ENCODE results near the gene OPA1.

The OPA1 gene

DNA sequence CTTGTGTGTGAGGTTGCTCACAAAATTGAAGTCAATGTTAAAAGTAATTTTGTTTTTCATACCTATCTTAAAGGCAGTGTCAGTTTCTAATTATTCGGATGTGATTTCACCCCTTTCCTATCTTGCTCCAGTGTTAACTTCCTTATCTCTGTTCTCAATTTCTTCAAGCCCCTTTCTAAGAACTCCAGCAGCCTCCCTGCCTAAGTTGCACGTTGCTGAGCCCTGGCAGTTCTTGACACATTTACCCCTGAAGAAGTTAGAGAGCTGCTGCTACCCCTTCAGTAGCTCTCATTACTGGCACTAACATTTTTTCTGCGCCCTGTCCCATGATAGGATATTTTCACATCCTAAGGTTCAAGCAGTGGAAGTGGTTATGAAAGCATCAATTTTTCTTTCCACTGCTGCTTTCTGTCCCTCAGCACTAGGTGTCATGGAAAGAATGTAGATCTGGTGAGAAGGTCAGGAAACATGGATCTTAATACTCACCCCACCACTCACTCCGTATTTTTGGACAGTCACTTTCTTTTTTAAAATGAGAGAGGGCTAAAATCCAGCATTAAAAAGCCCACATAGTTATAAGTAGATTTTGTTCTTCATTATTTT is 62.9 kb downstream of the OPA1 start:
- DNase-seq (ENCODE audit: low spot score): no peak

DNA sequence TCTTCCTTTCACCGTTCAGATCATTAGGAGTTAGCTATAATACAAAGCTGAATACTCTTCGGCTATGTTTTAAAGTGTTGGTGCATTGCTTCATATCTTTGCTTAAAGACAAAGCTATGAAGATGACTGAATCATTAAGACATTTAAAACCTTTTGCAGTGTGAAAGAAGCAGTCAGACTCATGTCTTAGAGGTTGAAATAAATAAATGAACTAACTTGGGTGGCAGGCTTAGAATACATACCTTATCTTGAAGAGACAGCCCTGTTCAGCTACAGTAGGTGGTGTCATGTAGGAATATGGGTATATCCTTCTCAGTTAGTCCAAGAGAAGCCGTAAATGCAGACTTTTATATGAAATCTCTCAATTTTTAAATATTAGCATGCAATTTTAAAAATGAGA is 63.4 kb downstream of the OPA1 start:
- no peak for DNase-seq (ENCODE audit: low spot score)

DNA sequence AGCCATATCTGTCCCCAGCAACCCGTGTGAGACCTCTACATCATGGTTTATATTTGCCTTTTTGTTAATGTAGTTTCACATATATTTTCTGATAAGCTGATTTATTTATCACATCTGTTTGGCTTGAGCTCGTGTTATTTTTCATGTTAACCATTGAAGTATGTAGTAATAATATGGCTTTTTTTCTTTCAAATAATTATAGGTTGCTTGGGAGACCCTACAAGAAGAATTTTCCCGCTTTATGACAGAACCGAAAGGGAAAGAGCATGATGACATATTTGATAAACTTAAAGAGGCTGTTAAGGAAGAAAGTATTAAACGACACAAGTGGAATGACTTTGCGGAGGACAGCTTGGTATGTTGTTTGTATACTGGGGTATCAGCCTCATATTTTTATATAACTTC is 63.9 kb downstream of the OPA1 start:
- no peak for DNase-seq (ENCODE audit: low spot score)

DNA sequence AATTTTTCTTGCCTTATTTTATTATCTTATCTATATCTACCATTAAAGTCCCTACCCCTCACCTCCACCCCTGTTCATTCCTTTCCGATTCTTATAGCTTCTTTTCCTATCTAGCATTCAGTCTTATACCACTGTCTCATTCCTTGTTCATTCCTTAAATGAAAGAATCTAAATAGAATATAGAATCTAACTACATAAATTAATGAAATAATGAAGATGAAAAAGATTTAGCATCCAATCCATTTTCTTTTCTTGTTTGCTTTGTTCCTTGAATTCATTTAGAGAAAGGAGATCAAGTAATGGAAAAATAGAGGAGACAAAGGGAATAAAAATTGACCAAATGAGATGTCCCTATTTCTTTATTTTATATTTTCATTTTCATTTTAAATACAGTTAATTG is 67.2 kb downstream of the OPA1 start:
- no peak for DNase-seq (ENCODE audit: low spot score)

DNA sequence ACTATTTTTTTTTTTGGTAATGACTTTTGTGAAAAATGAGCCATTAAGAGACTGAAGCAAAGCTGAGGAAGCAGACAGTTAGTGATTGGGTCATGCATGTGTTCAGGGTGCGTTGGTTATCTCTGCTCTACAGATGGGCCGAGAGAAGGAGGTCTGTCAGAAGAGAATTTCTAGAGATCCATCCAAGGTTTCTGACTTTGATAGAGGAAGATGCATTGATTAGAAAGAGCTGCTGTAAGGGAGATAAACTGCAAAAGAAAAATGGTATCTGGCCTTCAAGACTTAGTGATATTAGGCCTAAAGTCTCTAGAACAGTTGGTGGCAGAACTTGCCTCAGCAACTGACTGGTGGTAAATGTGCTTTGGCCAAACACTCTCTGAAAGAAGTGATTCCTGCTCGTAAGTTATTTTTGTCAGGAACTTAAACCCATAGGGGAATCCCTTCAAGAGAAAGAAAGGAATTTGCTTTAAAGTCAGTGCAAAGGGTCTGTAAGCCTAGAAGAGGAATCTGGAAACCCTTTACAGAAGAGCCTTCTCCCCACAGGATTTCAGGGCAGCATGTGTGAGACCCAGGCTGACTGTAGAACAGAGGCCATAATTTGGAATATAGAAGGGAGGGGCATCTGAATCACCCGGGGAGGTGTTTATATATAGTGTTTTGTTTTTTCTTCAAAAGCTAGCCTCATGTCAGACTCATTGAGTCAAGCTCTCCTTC is 67.8 kb downstream of the OPA1 start:
- DNase-seq (ENCODE audit: low spot score): no peak

DNA sequence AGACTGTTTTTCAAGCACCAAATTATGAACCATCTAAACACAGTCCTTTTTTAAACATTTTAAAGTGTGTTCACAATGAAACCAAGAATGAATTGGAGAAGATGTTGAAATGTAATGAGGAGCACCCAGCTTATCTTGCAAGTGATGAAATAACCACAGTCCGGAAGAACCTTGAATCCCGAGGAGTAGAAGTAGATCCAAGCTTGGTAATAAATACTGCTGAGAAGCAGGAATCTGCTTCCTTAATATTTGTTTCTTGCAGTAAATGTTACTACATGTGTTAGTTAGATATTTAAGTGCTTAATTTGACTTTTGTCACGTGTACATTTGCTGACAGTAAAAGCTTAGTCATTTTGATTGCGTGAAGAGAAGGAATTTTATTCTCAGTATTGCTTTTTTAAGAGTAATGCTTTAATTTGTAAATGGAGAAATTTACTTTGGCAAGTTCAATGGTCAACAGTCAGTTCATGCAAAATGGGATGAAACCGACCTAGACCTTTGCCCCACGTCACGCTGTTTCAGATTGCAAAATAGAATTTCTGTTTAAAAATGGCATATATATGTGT is 69.8 kb downstream of the OPA1 start:
- no peak for DNase-seq (ENCODE audit: low spot score)

DNA sequence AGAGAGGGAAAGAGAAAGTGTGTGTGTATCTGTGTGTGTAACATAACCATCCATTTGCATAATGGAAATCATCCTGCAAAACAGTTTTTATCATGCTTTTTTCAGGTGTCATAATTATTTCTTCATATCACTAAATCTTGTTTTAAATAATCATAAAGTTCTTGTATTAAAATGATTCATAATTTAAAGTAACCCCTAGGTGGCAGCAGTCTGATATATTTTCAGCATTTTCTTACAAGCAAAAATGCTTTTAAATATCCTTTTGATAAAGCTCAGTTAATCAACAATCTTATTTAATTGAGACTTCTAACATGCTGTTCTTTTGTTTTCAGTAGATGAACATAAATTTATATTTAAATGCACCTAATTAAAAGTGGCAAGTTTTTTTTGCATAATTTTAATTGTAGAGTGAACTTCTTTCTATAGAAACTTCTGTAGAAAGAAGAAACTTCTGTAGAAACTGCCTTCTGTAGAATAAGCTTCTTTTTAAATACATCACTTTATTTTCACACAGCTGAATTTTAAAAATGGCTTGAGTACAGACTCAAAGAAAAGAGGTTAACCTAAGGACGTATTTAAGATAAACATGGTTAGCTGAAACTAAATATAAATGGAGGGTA is 72.5 kb downstream of the OPA1 start:
- DNase-seq (ENCODE audit: low spot score): no peak

DNA sequence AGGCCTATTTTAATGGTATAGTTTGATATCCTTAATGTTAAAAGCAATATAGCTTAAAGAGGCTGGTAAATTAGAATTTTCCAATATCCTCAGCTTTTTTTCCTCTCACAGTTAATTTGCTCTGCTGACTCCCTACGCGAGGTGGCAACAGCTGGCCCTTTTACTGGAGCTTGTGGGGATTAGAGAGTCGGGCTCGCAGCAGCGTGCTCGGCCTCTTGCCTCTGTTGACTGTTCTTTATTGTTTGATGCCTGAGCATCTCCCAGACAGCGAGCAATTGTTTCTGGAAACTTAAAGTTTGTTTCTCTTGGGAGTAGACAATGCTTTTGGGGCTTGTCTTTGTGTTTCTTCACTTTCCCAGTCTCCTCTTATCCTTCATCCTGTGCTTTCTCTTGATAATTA is 80.8 kb downstream of the OPA1 start:
- peak; percentile 81 for DNase-seq (ENCODE audit: low spot score)

DNA sequence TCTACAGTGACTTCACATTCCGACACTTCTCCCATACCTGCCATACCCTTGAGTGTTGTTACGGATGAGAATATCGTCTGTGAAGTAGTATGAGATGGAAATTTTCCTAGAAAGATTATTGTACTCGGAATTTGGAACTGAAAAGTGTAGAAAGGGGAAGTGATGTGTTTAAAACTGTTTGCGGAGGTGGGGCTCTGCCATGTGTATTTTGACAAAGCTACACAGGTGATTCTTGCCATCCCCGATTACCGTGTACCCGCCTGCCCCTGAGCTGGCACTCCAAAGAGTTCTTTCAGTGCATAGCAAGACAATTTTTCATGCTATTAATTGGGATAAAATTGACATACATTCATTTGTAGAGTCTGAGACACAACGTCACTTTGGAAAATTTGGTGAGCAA is 81.7 kb downstream of the OPA1 start:
- no peak for DNase-seq (ENCODE audit: low spot score)

DNA sequence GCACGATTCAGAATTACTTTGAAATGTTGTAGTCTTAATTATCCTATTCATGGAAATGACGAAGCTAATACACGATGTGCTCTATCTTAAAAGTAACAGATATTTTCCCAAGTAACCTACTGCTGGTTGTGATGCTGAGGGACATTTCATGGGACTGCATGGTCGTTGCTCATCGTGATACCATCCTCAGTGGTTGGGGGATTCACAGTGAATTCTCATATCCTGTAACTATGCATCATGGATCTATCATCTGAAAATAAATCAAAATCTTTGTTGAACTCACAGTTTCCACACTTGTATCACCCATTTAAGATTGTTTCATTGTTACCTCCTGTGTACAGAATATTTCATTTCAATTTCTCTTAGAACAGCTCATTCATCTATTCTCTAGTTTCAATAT is 84.7 kb downstream of the OPA1 start:
- DNase-seq (ENCODE audit: low spot score): no peak

DNA sequence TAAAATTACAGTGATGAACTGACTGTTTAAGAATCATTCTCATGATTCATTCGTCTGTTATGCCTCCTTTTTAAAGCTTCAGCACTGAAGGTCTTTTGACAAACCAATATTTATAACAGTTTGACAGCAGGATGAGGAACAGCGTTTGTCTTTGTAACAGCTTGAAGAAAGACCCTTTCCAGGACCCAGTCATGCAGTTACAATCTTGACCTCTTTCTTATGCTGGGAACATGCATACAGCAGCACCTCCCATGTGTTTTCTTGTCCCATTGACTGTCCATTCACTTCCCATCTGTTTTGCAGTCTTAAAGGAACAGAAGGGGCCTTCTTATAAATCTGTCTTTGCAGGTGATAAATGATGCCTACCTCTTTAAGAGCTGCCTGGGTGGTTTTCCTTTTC is 87.2 kb downstream of the OPA1 start:
- no peak for DNase-seq (ENCODE audit: low spot score)

DNA sequence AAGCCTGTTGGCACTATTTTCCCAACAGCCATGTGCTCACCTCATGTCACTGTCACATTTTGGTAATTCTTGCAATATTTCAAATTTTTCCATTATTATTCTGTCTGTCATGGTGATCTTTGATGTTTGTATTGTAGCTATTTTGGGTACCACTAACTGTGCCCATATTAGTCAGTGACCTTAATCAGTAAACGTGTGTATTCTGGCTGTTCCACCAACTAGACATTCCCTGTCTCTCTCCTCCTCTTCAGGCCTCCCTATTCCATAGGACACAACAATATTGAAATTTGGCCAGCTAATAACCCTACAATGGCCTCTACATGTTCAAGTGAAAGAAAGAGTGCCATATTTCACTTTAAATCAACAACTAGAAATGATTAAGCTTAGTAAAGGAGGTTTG is 88.6 kb downstream of the OPA1 start:
- DNase-seq (ENCODE audit: low spot score): no peak

DNA sequence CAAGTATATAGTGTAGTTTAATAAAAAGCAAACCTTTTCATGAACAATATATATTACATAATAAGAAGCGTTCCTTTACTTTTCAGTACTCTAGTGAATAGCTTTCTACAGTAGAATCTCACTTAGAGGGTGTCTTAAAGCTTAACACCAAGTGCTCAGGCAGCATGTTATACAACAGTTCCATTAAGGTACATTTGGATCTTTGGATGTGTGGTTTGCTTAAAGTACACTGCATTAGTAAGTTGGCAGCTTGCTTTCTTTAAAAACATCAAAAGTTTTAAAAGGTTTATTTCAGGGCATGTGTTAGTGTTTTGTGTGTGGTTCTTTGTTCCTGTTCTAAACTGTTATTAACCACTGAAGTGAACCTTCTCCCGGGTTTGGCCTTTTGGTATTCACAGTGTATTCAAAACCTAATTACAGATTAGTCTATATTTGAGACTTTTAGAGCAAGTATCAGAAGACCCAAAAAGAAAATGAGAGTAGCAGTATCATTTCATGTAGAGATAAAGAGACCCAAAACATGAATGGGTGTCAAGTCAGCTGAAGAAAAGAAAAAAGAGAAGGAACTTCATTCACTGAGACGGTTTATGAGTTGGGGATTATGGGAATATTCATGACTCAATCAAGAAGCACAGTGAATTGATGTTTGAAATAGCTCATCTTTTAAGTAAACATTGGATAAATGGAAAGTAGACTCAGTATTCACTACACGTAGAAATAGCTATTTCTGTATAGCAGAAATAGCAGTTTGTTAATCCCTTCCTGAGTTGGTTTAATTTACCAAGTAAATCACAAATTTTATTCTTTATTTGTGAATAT is 93.9 kb downstream of the OPA1 start:
- DNase-seq (ENCODE audit: low spot score): no peak

DNA sequence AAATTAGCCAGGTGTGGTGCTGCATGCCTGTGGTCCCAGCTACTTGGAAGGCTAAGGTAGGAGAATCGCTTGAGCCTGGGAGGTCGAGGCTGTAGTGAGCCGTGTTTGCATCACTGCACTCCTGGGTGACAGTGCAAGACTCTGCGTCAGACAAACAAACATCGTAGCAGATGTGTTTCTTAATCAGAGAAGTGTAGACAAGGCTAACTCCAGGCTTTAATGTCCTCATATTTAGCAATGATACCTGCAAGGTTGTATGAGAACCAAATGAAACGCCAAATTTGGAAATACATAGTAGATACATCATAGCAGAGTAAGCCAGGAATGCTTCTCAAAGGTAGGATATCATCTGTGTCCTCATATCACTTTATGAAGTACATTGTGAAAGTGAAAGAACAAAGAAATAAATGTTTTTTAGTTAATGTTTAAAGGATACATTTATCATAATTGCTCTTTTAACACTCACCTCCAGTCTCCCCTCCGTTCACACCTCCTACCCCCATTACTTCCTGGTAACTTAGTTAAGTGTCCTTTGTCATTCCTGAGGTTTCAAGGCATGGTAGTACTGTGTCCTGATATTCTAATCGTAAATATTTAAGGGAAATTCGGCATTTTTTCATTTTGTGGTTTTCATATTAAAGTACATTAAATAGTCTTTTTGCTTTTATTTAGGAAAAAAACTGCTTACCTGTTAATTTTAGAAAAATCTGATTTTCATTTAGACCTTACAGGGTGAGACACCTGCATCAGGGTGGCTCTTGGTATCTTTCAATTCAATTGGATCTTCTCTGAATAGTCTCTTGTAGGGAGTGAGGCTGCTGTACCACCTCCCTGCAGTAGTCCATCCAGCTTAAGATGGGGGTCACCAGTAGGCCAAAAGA is 96.1 kb downstream of the OPA1 start:
- DNase-seq (ENCODE audit: low spot score): no peak

DNA sequence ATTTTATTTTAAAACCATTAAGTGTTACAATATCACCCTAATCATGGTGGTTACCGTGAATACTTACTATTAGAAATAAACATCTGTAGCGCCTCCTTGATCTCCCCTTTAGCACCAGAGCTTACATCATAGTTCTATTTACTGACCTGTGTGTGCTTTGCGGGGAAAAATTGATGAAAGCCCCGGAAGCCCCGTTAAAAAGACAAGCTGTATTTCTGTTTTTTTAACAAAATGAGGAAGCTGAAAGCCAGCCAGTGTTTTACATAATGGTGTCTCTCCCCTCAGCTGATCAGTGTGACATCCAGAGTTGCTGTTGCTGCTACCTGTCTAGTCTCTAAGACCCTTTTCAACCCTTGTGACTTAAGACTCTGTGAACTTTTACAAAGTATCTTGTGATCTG is 100.8 kb downstream of the OPA1 start:
- no peak for DNase-seq (ENCODE audit: low spot score)

DNA sequence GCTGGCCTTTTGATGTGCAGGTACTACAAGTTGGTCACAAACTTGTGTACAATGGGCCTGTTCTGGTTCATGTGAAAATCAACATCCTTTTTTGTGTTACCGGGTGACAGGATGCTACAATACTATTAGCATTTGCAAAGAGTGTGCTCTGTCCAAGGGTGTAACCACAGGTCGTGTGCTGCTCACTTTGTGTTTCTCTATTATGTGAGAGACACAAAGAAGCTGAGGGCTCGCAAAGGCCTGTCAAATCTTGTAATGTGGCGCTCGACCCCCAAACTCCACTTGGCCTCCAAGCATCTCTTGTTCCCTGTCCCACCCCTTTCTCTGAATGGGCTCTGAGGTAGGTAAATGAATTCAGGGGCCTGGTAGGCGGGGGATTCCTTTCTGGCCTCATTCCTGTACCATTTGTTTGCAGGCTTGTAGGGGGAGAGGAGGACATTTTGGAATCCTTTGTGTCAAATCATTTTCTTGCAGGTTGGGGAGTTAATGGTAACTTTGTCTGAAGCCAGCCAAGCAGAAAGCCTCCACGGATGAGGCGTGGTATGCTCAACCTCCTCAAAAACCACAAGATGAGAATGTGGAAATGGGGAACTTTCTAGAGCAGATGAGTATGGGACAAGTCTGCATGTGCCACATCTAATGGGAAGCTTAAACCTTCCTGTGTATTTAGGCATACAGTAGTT is 109.1 kb downstream of the OPA1 start:
- no peak for DNase-seq (ENCODE audit: low spot score)

DNA sequence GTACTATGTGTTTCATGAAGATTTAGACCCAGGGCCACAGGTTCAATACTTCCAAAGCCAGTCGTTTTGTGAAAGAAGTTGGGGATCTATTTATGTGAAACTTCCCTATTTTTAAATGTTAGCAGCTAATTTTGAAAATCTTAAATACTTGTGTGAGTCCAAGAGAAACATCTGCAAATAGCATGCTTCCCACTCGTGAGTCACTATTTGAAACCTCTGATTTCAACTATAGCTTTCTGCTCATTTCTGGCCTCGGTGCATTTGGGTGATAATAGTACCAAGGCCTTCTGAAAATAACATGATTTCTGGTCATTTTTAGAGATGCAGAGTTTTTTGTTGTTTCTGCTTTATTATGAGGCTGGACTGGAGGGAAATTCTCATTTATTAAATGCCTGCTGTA is 110.0 kb downstream of the OPA1 start:
- DNase-seq (ENCODE audit: low spot score): no peak

DNA sequence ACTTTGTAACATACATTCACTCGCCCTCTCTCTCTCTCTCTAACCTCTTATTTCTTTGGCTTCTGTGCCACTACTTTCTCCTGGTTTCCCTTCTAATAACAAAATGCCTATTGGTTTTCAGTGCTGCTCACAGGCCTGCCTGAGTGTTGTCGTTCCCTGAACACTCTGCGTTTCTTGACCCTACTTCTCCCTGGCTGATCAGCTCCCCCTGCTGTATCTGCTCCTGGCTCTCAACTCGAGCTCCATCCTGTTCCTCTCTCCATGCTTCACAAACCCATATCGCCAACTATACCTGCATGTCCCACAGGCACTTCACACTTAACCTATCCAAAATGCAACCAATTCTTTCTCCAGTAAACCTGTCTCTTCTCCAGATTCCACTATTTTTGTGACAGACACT is 111.4 kb downstream of the OPA1 start:
- DNase-seq (ENCODE audit: low spot score): no peak

DNA sequence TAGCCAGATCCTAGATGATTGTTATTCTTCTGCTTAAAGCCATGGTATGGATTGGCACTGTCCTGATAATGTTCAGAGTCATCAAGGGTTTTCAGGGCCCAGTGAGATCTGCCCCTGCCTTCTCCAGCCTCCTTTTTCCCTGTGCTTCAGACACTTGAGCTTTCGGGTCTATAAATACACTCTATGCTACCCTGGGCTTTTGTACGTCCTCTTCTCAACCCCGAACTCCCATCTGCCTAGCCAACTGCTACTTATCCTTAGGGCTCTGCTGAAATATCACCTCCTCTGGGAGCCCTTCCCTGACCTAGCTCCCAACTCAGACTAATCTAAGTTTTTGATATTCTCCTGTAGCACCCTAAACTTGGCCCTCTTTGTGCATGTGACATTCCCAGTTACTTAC is 115.3 kb downstream of the OPA1 start:
- no peak for DNase-seq (ENCODE audit: low spot score)

DNA sequence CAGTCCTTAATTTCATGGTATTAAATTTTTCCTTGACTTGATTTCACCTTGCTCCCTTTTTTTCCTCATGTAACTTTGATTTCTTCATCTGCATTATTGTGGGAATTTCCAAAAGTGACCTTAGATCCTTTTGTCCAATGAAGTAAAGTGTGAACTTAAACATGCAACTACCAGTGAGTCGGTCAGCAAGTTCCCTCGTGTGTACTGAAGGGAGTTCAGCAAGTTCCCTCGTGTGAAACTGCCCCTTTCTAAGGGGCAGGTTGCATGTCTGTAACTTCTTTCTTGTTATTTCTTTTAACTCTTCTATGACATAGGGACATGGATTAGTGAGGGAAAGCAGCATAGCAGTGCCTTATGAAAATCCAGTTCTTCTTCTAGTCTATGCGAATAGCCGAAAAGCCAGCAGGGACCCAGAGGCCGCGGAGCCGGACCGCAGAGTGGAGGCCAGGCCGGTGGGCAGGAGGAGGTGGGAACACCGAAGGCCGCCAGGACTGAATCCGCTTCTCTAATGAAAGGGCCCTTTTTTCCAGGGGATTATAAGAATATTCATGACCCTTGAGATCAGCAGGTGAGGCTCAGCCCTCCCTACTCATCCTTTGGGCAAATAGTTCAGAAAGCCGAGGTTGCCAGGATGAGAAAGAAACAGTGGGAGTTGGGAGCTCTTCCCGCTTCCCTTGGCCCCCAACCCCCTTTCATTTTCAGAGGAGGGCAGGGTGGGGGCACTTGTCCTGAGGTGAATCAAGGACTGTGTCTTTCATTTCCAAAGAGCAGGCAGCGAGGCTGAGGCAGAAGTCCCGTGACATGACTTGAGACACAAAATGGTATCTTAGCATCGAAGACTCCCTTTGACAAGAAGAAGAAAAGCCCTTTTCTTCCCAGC is 117.5 kb downstream of the OPA1 start:
- DNase-seq (ENCODE audit: low spot score): no peak
